CD4-positive, alpha-beta T cell treated with Interferon gamma for 1 hour (primary cell): ENCODE results near the gene GARIN5B.

Experiments
- DNase-seq: peaks from one replicate; pipeline ENCODE4 v3.0.0-alpha.2; 2020

The GARIN5B gene

GRCh38 chr19:55368701-55369563, 5.9 kb upstream of the GARIN5B start:
- DNase-seq, result no peak

- no peak for DNase-seq
Measured at GRCh38 chr19:55368106-55368505, 5.0 kb upstream of the GARIN5B start.

DNA sequence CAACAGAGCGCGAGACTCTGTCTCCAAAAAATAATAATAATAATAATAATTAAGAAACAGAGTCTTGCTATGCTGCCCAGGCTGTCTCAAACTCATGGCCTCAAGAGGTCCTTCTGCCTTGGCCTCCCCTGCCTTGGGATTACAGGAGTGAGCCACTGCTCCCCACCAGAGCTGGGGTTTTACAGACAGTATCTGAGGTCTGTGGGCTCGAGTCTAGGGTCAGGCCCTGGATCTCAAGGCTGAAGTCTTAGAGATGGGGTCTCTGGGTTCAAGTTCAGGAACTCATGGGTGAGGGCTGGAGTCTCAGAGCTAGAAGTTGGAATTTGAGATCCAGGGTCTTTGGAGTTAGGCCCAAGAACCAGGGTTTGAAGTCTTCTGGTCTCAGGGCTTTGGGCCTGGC, 3.7 kb upstream of the GARIN5B start:
- DNase-seq, result no peak

GRCh38 chr19:55365964-55366363, 2.9 kb upstream of the GARIN5B start:
- no peak for DNase-seq

GRCh38 chr19:55365245-55365644, 2.2 kb upstream of the GARIN5B start:
- no peak for DNase-seq

GRCh38 chr19:55362174-55362989, 678 bp downstream of the GARIN5B start:
- DNase-seq, result no peak

DNA sequence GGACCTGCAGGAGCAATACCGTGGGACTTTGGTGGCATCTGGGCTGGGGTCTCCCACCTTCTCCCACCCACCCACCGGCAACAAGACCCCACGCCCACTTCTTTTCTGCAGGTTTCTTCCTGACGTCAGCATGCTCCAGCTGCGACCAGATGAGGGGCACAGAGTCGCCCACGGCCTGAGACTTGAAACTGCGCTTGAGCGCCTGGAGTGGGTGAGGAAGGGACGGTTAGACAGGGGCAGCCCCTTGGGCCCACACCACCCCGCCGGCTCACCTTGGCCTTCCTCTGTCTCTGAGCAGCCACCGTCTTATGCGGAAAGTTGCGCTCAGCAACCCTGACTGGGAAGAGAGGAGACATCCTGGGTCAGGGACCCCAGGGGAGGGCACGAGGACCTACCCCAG, 2.2 kb downstream of the GARIN5B start:
- DNase-seq, result no peak

- no peak for DNase-seq
Measured at GRCh38 chr19:55358943-55359908, 3.8 kb downstream of the GARIN5B start.

DNA sequence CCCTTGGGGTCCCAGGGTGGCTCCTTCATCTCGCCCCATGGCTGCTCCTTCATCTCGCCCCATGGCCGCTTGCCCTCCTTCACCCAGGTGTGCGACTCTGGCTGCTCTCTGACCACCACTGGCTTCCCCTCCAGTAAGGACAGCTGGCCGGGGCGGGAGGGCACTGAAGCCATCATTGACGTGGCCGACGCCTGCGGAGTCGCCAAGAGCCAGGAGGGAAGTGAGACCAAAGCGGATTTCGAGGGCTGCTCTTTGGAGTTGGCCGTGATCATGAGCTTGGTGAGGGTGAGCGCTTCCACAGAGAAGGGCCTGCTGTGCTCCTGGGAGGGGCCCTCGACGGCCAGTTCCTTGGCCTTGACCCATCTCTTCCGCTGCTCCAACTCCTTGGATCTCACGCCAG, 4.6 kb downstream of the GARIN5B start:
- DNase-seq, result no peak

- no peak for DNase-seq
Measured at GRCh38 chr19:55355213-55355821, 7.7 kb downstream of the GARIN5B start.

DNA sequence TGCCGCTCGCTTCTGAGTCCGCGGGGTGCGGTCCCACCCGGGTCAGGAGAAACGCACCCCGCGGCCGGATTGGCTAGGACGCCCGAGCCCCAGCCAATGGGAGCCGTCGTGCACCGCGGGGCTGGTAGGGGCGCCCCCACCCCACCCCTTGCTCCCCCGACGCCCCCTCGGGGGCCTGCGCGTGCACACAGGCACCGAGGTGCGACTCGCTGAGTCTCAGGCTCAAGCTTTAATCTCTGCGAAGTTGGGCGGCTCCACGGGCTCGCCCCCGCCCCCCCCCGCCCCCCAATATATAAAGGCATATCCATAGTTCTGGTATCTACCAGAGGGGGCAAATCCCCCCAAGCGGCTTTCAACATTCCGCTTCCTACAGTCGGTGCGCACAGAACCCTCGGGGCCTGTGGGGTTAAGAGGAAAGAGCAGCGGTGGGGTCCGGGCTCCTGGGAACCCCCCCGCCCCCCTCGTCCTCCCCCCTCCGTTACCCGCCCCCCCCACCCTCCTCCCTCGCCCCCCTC, 8.3 kb downstream of the GARIN5B start, which contains the start of gene COX6B2:
TSS of gene COX6B2 (minus strand) at position 22 of the 515 bp plus-strand sequence. CDS start 198 bp downstream, outside the sequence.
- DNase-seq, result no peak

DNA sequence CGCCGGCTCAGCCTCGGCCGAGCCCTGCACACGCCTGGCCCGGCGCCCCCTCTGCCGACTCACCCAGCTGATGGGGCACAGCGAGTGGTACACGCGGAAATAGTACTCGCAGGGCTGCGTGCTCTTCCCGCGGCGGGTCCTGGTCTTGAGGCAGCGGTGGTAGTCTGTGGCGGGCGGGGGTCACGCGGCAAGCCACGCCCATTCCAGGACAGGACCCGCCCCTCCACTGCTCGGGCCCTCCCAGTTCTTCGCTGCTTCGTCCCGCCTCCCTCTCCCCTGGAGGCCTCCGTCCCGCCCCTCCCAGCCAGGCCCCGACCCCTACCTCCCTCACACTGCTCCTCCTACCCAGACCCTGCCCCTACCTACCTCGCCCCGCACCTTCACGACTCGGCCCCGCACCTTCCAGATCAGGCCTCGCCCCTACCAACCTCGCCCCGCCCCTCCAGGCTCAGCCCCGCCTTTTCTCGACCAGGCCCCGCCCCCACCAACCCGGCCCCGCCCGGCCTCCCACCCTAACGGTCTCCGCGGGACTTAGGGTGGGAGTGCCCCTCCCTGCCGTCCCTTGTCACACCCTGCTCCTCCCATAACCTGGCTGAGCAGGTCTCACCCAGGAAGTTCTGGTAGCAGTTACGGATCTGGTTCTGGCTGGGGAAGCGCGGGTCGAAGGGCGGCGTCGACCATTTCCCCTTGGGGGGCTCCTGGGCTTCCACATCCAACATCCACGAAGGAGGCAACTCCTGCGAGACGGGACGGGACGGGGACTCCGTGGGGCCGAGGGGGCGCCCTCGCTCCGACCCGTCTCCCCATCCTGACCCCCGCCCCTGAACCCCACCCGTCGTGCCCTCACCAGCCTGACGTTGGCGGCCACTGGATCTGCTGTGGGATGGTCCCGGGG, 9.0 kb downstream of the GARIN5B start:
- DNase-seq, result peak; percentile 77

DNA sequence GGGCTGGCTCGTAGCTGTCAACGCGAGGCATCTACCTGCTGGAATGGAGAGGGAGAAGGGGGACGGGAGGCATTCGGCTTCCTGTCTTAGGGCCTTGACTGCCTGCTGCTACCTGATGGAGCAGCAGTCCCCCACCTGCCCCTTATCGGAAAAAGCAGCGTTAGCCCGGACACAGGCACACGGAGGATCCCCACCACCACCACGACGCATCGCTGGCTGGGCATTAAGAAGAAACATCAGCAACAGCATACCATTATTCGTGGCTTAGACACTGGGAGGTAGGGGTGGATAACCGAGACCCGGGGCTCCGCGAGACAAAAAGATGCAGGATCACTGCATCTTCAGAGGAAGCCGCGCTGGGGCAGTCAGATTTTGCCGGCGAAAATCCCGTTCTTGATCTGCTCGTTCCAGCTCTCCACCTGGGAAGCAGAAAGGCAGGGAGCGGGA, 9.7 kb downstream of the GARIN5B start:
- no peak for DNase-seq

- no peak for DNase-seq
Measured at GRCh38 chr19:55352549-55353145, 10.4 kb downstream of the GARIN5B start.

GRCh38 chr19:55352040-55352439, 11.0 kb downstream of the GARIN5B start:
- DNase-seq, result no peak

DNA sequence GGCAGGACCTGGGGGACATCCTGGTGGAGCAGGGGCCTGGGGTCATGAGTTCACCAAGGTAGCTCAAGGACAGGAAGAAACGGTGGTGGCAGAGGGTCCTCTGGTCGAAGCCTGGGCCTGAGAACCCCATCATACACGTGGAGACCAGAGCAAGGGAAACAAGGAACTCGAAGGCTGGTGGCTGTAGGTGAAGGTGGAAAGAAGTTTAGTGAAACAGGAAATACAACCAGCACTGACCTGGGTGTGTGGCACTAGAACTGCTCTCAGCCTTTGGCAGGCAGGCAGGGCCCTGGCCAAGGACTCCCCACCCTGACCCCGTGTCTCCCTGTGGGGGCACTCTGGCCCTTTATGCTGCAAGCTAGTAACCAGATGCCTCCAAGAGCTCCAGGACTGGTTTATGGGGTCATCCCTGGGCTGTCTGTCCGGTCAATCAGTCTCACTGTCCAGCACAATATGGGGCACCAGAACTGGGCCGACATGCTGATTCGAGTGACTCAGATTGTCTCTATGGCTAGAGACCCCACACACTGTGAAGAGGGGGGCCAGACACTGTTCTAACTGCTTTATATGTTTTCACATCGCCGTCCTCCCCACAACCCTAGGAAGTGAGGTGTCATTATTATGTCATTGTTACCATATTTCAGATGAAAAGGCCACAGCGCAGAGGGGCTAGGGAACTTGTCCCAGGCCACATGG, 12.3 kb downstream of the GARIN5B start:
- DNase-seq, result no peak

GRCh38 chr19:55348317-55349034, 14.6 kb downstream of the GARIN5B start:
- DNase-seq, result no peak

- no peak for DNase-seq
Measured at GRCh38 chr19:55347442-55348009, 15.5 kb downstream of the GARIN5B start.
